Activated CD8-positive, alpha-beta memory T cell treated with anti-CD3 and anti-CD28 coated beads for 48 hours (primary cell): ENCODE results near the gene CXCL3.

Experiments
- DNase-seq, 3 experiments: peaks; one replicate each; pipeline ENCODE4 v3.0.0-alpha.2; 2020; ENCODE audit warnings: low read depth in 2 of 3, low spot score in 2 of 3

The CXCL3 gene

GRCh38 chr4:74056114-74056857 lies 17.8 kb upstream of the CXCL3 start:
- DNase-seq: no peak

GRCh38 chr4:74055498-74055897 lies 17.0 kb upstream of the CXCL3 start:
- DNase-seq: no peak

- DNase-seq: no peak
Measured at GRCh38 chr4:74055096-74055495, 16.6 kb upstream of the CXCL3 start.

- DNase-seq: no peak
Measured at GRCh38 chr4:74054483-74055047, 16.1 kb upstream of the CXCL3 start.

- no peak for DNase-seq
Measured at GRCh38 chr4:74047152-74047551, 8.7 kb upstream of the CXCL3 start.

GRCh38 chr4:74045772-74046171 lies 7.3 kb upstream of the CXCL3 start:
- no peak for DNase-seq

GRCh38 chr4:74045247-74045646 lies 6.8 kb upstream of the CXCL3 start:
- DNase-seq: no peak

GRCh38 chr4:74044677-74045076 lies 6.2 kb upstream of the CXCL3 start:
- DNase-seq: no peak

- DNase-seq: no peak
Measured at GRCh38 chr4:74042681-74043080, 4.2 kb upstream of the CXCL3 start.

GRCh38 chr4:74041418-74041817 lies 2.9 kb upstream of the CXCL3 start:
- no peak for DNase-seq

GRCh38 chr4:74039315-74039763 lies 850 bp upstream of the CXCL3 start:
- no peak for DNase-seq

- DNase-seq: no peak
Measured at GRCh38 chr4:74038086-74038424, 434 bp downstream of the CXCL3 start.

- DNase-seq: no peak
Measured at GRCh38 chr4:74037076-74037955, 1.2 kb downstream of the CXCL3 start.

GRCh38 chr4:74033739-74034138 lies 4.8 kb downstream of the CXCL3 start:
- no peak for DNase-seq

- DNase-seq: no peak
Measured at GRCh38 chr4:74032064-74032463, 6.4 kb downstream of the CXCL3 start.

- DNase-seq: no peak
Measured at GRCh38 chr4:74031576-74031975, 6.9 kb downstream of the CXCL3 start.

GRCh38 chr4:74030285-74030684 lies 8.2 kb downstream of the CXCL3 start:
- DNase-seq: no peak

GRCh38 chr4:74028504-74028903 lies 10.0 kb downstream of the CXCL3 start:
- no peak for DNase-seq

- no peak for DNase-seq
Measured at GRCh38 chr4:74023709-74024108, 14.8 kb downstream of the CXCL3 start.

GRCh38 chr4:74021601-74022000 lies 16.9 kb downstream of the CXCL3 start:
- DNase-seq: no peak

- no peak for DNase-seq
Measured at GRCh38 chr4:74018771-74019170, 19.7 kb downstream of the CXCL3 start.

GRCh38 chr4:74018116-74018515 lies 20.4 kb downstream of the CXCL3 start:
- DNase-seq: no peak
